SU-DHL-6 (cell line): Measurements from ENCODE around the gene CYP8B1.

ENCODE experiments used
- H2AFZ ChIP-seq: fragments of 200-600 bp; sonication (generic); 2 replicates; pipeline ENCODE4 v1.6.1; 2014; ENCODE audit warnings: low read depth, mild to moderate bottlenecking, moderate library complexity, mixed read lengths, antibody characterized with exemption, low read length; ENCODE audit not compliant: severe bottlenecking
- H3F3A ChIP-seq: fragments of 200-600 bp; shearing (Covaris generic); 2 replicates; pipeline ENCODE4 v1.6.0; 2016; ENCODE audit warnings: antibody characterized with exemption, mild to moderate bottlenecking; ENCODE audit not compliant: insufficient read depth
- H3K27ac ChIP-seq: fragments of 200-600 bp; sonication (generic); 2 replicates; pipeline ENCODE4 v1.5.1; 2016; ENCODE audit warnings: low read depth, mild to moderate bottlenecking, low read length, moderate library complexity, mixed read lengths
- H3K27me3 ChIP-seq: fragments of 200-600 bp; sonication (generic), shearing (Covaris generic); 2 replicates; pipeline ENCODE4 v1.6.0; 2014; ENCODE audit warnings: mild to moderate bottlenecking, low read length
- H3K36me3 ChIP-seq: fragments of 200-600 bp; sonication (generic); 2 replicates; pipeline ENCODE4 v1.6.1; 2014; ENCODE audit warnings: mild to moderate bottlenecking, low read length, mixed read lengths
- H3K4me2 ChIP-seq: fragments of 300-600, 200-600 bp; shearing (Covaris generic), sonication (generic); 2 replicates; pipeline ENCODE4 v1.6.0; 2014; ENCODE audit warnings: low read length, low read depth, mild to moderate bottlenecking; ENCODE audit not compliant: poor library complexity, severe bottlenecking
- H3K4me3 ChIP-seq: fragments of 200-600 bp; sonication (generic); 2 replicates; pipeline ENCODE4 v1.5.1; 2014; ENCODE audit warnings: antibody characterized with exemption, low read length, mild to moderate bottlenecking, mixed read lengths; ENCODE audit not compliant: insufficient read depth, poor library complexity, severe bottlenecking
- H3K79me2 ChIP-seq: fragments of 200-600 bp; sonication (generic); 2 replicates; pipeline ENCODE4 v1.6.1; 2014; ENCODE audit warnings: mild to moderate bottlenecking, low read length, moderate library complexity; ENCODE audit not compliant: insufficient read depth
- H3K9ac ChIP-seq: fragments of 200-600 bp; sonication (generic); 2 replicates; pipeline ENCODE4 v1.7.0; 2014; ENCODE audit warnings: mild to moderate bottlenecking, low read length
- H3K9me2 ChIP-seq: fragments of 200-600 bp; sonication (generic); replicated peaks from 2 replicates; pipeline ENCODE4 v1.6.1; 2014; ENCODE audit warnings: low read length; ENCODE audit not compliant: insufficient read depth
- H3K9me3 ChIP-seq: fragments of 200-600 bp; sonication (generic); 2 replicates; pipeline ENCODE4 v1.6.1; 2014; ENCODE audit warnings: low read length, mixed read lengths; ENCODE audit not compliant: insufficient read depth
- H4K20me1 ChIP-seq: fragments of 200-600 bp; sonication (generic); 2 replicates; pipeline ENCODE4 v1.6.1; 2014; ENCODE audit warnings: low read depth, mild to moderate bottlenecking, antibody characterized with exemption, low read length, moderate library complexity, mixed read lengths
- EZH2phosphoT487 ChIP-seq: fragments of 200-600 bp; sonication (generic), shearing (Covaris generic); conservative IDR thresholded peaks from 2 replicates; pipeline ENCODE4 v1.6.1; 2018; ENCODE audit warnings: mild to moderate bottlenecking, antibody characterized with exemption, low read length, moderate library complexity, mixed read lengths
- TF ChIP-seq, protein P1 (sequence below): fragments of 200-600 bp; sonication (generic); IDR thresholded peaks from one replicate; pipeline ENCODE4 v1.5.1; 2017; ENCODE audit warnings: antibody characterized with exemption, mild to moderate bottlenecking, low read length, moderate library complexity; ENCODE audit not compliant: insufficient read depth, poor library complexity, severe bottlenecking

The CYP8B1 gene

DNA sequence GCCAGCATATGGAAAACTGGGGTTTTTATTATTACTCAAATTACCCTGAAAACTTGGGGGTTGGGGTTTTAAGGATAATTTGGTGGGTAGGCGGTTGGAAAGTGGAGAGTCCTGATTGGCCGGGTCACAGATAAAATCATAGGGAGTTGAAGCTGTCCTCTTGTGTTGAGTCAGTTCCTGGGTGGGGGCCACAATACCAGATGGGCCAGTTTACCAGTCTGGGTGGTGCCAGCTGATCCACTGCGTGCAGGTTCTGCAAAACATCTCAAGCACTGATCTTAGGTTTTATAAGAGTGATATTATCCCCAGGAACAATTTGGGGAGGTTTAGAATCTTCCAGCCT, 25.4 kb upstream of the CYP8B1 start:
- Histone ChIP-seq H3K27ac (no peak overlapping the region), H3K79me2 (no peaks in the 10 kb centered on the region), H3F3A (no peaks in the 10 kb centered on the region), H3K9me3 (no peaks in the 10 kb centered on the region), H3K36me3 (no peaks in the 10 kb centered on the region), H3K9ac (no peak overlapping the region), H3K4me2 (no peak overlapping the region), H3K9me2 (no peaks in the 10 kb centered on the region), H4K20me1 (no peaks in the 10 kb centered on the region), H3K4me3 (no peak overlapping the region), H3K27me3 (no peaks in the 10 kb centered on the region), H2AFZ (no peak overlapping the region)
- no peak for TF ChIP-seq EZH2phosphoT487
- TF ChIP-seq, protein P1, sequence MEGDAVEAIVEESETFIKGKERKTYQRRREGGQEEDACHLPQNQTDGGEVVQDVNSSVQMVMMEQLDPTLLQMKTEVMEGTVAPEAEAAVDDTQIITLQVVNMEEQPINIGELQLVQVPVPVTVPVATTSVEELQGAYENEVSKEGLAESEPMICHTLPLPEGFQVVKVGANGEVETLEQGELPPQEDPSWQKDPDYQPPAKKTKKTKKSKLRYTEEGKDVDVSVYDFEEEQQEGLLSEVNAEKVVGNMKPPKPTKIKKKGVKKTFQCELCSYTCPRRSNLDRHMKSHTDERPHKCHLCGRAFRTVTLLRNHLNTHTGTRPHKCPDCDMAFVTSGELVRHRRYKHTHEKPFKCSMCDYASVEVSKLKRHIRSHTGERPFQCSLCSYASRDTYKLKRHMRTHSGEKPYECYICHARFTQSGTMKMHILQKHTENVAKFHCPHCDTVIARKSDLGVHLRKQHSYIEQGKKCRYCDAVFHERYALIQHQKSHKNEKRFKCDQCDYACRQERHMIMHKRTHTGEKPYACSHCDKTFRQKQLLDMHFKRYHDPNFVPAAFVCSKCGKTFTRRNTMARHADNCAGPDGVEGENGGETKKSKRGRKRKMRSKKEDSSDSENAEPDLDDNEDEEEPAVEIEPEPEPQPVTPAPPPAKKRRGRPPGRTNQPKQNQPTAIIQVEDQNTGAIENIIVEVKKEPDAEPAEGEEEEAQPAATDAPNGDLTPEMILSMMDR = no peak

DNA sequence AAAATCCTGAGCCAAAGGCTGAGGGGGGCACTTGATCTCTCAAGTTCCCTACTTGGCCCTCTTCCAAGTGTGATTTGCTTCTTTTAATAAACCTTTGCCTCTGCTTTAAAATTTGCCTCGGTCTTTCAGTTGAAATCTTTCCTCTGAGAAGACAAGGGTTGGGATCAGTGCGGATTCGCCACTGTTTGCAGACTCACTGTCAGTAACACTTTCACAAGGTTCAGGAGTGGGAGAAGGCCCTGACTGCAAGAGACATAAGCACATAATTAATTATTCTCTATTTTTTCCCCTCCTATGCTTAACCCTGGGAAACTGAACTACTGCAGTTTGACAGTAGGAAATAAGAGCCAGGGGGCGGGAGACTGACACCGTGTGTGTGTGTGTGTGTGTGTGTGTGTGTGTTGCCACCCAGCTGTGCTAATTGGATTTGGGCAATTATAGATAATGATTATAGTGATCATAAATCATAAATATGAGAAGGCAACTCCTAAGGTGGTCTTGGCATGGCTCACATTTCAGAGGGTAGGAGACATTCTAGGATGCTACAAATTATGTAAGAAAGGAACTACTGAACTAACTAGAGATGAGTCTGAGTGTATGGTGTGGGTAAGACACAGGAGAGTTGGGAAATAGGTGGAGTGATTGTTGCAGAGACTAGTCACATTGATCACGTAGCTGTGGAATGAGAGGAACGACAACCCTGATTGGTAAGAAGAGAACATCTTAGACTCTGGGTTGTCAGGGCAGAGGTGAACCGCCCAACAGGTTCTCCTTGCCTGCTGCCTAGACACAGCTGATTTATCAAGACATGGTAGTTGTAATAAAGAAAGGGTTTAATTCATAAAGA, 24.8 kb upstream of the CYP8B1 start:
- no peaks in the 10 kb centered on the region for H3K27me3 ChIP-seq
- H3K36me3 ChIP-seq = no peaks in the 10 kb centered on the region
- no peaks in the 10 kb centered on the region for H3K9me2 ChIP-seq
- TF ChIP-seq, protein P1 = no peak
- TF ChIP-seq EZH2phosphoT487 = no peak
- no peaks in the 10 kb centered on the region for H3K9me3 ChIP-seq
- no peaks in the 10 kb centered on the region for H3F3A ChIP-seq
- H3K9ac ChIP-seq = no peak overlapping the region
- no peak overlapping the region for H2AFZ ChIP-seq
- H3K4me2 ChIP-seq = no peak overlapping the region
- H4K20me1 ChIP-seq = no peaks in the 10 kb centered on the region
- no peak overlapping the region for H3K4me3 ChIP-seq
- H3K27ac ChIP-seq = no peak overlapping the region
- H3K79me2 ChIP-seq = no peaks in the 10 kb centered on the region

DNA sequence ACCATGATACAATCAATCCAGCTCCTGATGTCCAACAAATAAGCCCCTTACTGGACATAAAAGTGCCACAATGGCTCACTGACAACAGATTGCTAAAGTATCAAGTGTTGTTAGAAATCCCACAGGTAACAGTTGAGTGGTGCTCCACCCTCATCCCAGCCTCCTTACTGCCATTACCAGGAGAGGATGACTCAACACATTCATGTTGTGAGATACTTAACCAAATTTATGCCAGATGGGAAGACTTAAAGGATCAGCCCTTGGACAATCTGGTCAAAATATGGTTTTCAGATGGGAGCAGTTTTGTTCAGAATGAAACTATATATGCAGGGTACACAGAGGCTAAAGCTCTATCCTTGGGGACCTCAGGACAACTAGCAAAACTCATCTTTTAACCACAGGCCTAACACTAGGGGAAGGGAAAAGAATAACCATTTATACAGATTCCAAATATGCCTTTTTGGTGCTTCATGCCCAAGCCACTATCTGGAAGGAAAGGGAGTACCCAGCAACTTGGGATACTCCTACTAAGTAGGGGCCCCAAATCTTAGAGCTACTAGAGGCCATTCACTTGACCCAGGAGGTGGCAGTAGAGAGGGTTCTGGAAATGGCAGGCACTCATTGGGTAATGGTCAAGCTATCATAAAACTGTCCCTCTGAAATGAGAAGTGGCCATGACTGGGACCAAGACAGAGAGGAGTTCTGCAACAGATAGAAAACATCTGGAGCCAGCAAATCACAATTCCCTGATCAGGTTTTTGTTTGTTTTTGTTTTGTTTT, 23.4 kb upstream of the CYP8B1 start:
- H3K9ac ChIP-seq = no peak overlapping the region
- TF ChIP-seq, protein P1 = no peak
- TF ChIP-seq EZH2phosphoT487 = no peak
- no peaks in the 10 kb centered on the region for H3K27me3 ChIP-seq
- no peak overlapping the region for H2AFZ ChIP-seq
- H3K4me3 ChIP-seq = no peak overlapping the region
- no peaks in the 10 kb centered on the region for H3K36me3 ChIP-seq
- no peaks in the 10 kb centered on the region for H3K9me2 ChIP-seq
- no peaks in the 10 kb centered on the region for H3K9me3 ChIP-seq
- no peaks in the 10 kb centered on the region for H4K20me1 ChIP-seq
- no peaks in the 10 kb centered on the region for H3F3A ChIP-seq
- H3K4me2 ChIP-seq = no peak overlapping the region
- H3K79me2 ChIP-seq = no peaks in the 10 kb centered on the region
- H3K27ac ChIP-seq = no peak overlapping the region
